Naive thymus-derived CD4-positive, alpha-beta T cell (primary cell): ENCODE results near the gene ACIN1. TPM values are rescaled to one million over a fixed set of nuclear protein-coding genes. Genes with fewer than 3 reads are reported as not detected.

ENCODE experiments used
- ATAC-seq: fragments of 150-1000 bp; cut with Tn5 transposase; 2 replicates; pipeline ENCODE4 v1.10.0; 2021; ENCODE audit warnings: mild to moderate bottlenecking, moderate library complexity
- CTCF ChIA-PET: fragments of 350-600 bp; sonication (Branson Sonifier 250); formaldehyde crosslinking; loops from one replicate; lab custom pipeline; 2021; ENCODE audit warnings: antibody characterized with exemption; lab: Charles Lee
- POLR2A ChIA-PET: fragments of 350-600 bp; sonication (Branson Sonifier 250); formaldehyde crosslinking; loops from one replicate; lab custom pipeline; 2021; ENCODE audit warnings: antibody characterized with exemption, inconsistent platforms; lab: Charles Lee
- DNase-seq, 9 donors: peaks; one replicate each; pipeline versions ENCODE4 v3.0.0 to v3.0.0-alpha.2; 2020 to 2022; ENCODE audit warnings: mixed read lengths in 1 of 9
- H3K27ac ChIP-seq: one replicate; pipeline ENCODE4 v1.7.0; 2013; ENCODE audit warnings: mild to moderate bottlenecking, low read depth, low read length, moderate library complexity
- H3K27me3 ChIP-seq, 2 donors: one replicate each; pipeline ENCODE4 v1.7.0; 2013; ENCODE audit warnings: low read length in 2 of 2, mild to moderate bottlenecking in 2 of 2, moderate library complexity in 2 of 2; ENCODE audit not compliant: control insufficient read depth in 2 of 2, insufficient read depth in 2 of 2
- H3K36me3 ChIP-seq, 3 experiments: 1 replicate in 2 of 3; 2 replicates in 1 of 3; pipeline ENCODE4 v1.7.0; 2013; ENCODE audit warnings: low read length in 3 of 3, mild to moderate bottlenecking in 3 of 3, moderate library complexity in 1 of 3; ENCODE audit not compliant: insufficient read depth in 3 of 3, control insufficient read depth in 2 of 3
- H3K4me1 ChIP-seq, 2 donors: one replicate each; pipeline ENCODE4 v1.7.0; 2013; ENCODE audit warnings: low read length in 2 of 2, mild to moderate bottlenecking in 2 of 2, moderate library complexity in 1 of 2; ENCODE audit not compliant: control insufficient read depth in 2 of 2, insufficient read depth in 2 of 2
- H3K4me3 ChIP-seq: 2 replicates; pipeline ENCODE4 v1.7.0; 2013; ENCODE audit warnings: mild to moderate bottlenecking, low read length
- H3K9me3 ChIP-seq, 3 experiments: 1 replicate in 2 of 3; 2 replicates in 1 of 3; pipeline ENCODE4 v1.7.0; 2013; ENCODE audit warnings: low read length in 3 of 3; ENCODE audit not compliant: control insufficient read depth in 2 of 3
- H3K27ac Mint-ChIP-seq, 9 donors: one replicate each; pipeline ENCODE4 v1.8.0; 2020 to 2022; ENCODE audit warnings: mixed read lengths in 9 of 9, mild to moderate bottlenecking in 8 of 9, moderate library complexity in 5 of 9, inconsistent platforms in 2 of 9
- H3K27me3 Mint-ChIP-seq, 5 donors: one replicate each; pipeline ENCODE4 v1.8.0; 2021 to 2022; ENCODE audit warnings: mixed read lengths in 5 of 5, mild to moderate bottlenecking in 1 of 5
- H3K36me3 Mint-ChIP-seq, 5 donors: one replicate each; pipeline ENCODE4 v1.8.0; 2020 to 2022; ENCODE audit warnings: mixed read lengths in 5 of 5, mild to moderate bottlenecking in 3 of 5, inconsistent platforms in 1 of 5
- H3K4me1 Mint-ChIP-seq, 7 donors: one replicate each; pipeline ENCODE4 v1.8.0; 2020 to 2022; ENCODE audit warnings: mixed read lengths in 7 of 7, mild to moderate bottlenecking in 3 of 7, inconsistent platforms in 1 of 7
- H3K4me3 Mint-ChIP-seq, 10 donors: one replicate each; pipeline ENCODE4 v1.8.0; 2020 to 2022; ENCODE audit warnings: mild to moderate bottlenecking in 10 of 10, mixed read lengths in 10 of 10, moderate library complexity in 6 of 10, inconsistent platforms in 2 of 10
- H3K9me3 Mint-ChIP-seq, 11 donors: one replicate each; pipeline ENCODE4 v1.8.0; 2020 to 2022; ENCODE audit warnings: mixed read lengths in 11 of 11, mild to moderate bottlenecking in 4 of 11, inconsistent platforms in 1 of 11, moderate library complexity in 1 of 11
- intact Hi-C, 2 donors: fragments of 100-400 bp; cut with micrococcal nuclease; formaldehyde crosslinking; loops; one replicate each; pipeline ENCODE4 v1.15.1; 2023
- polyA plus RNA-seq, 2 donors: library from polyadenylated mRNA; unstranded; fragments of 300-500 nt; fragmentation: Illumina TruSeq; gene quantifications; one replicate each; pipeline ENCODE4 v1.2.3, GENCODE V29; 2021
- total RNA-seq, 6 experiments: library from RNA in 5 of 6; stranded (reverse) in 5 of 6; gene quantifications; 1 replicate in 5 of 6; 2 replicates in 1 of 6; pipeline ENCODE4 v1.2.3 and lab custom pipeline; 2021 to 2026

The ACIN1 gene
- total and polyA plus RNA-seq, 7 experiments from 2014 or later, result 8.7 to 360 (median 241) TPM

GRCh38 chr14:23089498-23090253 lies 5.3 kb downstream of the ACIN1 start:
- intact Hi-C loops, result loop anchor here (10.0 kb wide), 3 partner anchors 465 to 1055 kb away; partner anchors contain the start of genes DCAF11 (in 2 of the 2), NRL (in 2 of the 2), EMC9 (in 1 of the 2) and PSME2 (in 1 of the 2)
- Mint-ChIP-seq H3K4me3 (no peak overlapping the region), H3K36me3 (peaks cover 16 to 45% (median 31%) of the 10 kb centered on the region in 5 donors), H3K9me3 (peaks cover 0 to 1% (median 0%) of the 10 kb centered on the region in 11 donors), H3K4me1 (peaks cover 24 to 59% (median 47%) of the 10 kb centered on the region in 7 donors), H3K27me3 (no peaks in the 10 kb centered on the region), H3K27ac (peak overlapping the region in 3 of 9 donors; percentile 18 to 57 (median 23))
- peaks cover 12 to 14% of the 10 kb centered on the region in 2 donors for H3K4me1 ChIP-seq
- DNase-seq, result no peak
- no peak overlapping the region for H3K27ac ChIP-seq
- ATAC-seq, result no peak
- ChIA-PET CTCF (interaction anchor here (1.2 to 1.8 kb wide), 4 partner anchors 8 to 31 kb away, joined by 3 to 5 read pairs (median 4); no protein-coding TSS in a partner anchor), POLR2A (interaction anchor here (0.6 to 3.6 kb wide), 2 partner anchors 13 to 30 kb away, joined by 3 to 20 read pairs; no protein-coding TSS in a partner anchor)
- no peaks in the 10 kb centered on the region for H3K9me3 ChIP-seq
- no peaks in the 10 kb centered on the region for H3K27me3 ChIP-seq
- peaks cover 14 to 71% (median 43%) of the 10 kb centered on the region in 3 experiments for H3K36me3 ChIP-seq
- H3K4me3 ChIP-seq, result no peak overlapping the region

DNA sequence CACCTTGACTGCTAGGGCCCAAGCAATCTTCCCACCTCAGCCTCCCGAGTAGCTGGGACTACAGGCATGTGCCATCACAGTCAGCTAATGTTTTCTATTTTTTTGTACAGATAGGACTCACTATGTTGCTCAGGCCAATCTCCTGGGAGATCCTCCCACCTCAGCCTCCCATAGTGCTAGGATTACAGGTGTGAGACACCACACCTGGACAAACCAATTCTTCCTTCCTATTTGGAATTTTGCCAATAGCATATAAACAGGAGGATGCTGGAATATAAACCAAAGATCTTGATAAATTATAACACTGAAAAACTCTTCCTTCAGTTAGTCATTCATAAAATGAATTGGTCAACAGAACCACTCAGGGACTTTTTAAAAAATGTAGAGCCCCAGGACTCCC lies 8.4 kb downstream of the ACIN1 start:
- no peak for DNase-seq
- Histone ChIP-seq H3K27ac (peak overlapping the region; percentile 2), H3K4me1 (no peaks in the 10 kb centered on the region), H3K9me3 (no peaks in the 10 kb centered on the region), H3K27me3 (no peaks in the 10 kb centered on the region), H3K36me3 (peaks cover 22 to 90% (median 39%) of the 10 kb centered on the region in 3 experiments), H3K4me3 (no peak overlapping the region)
- peaks cover 0 to 1% (median 0%) of the 10 kb centered on the region in 11 donors for H3K9me3 Mint-ChIP-seq
- intact Hi-C loops, result loop anchor here in 1 of 2 donors (1.0 kb wide), 1 partner anchor 8 kb away; no protein-coding TSS in a partner anchor
- H3K4me3 Mint-ChIP-seq, result no peak overlapping the region
- no peaks in the 10 kb centered on the region for H3K27me3 Mint-ChIP-seq
- ATAC-seq, result no peak
- H3K27ac Mint-ChIP-seq, result peak overlapping the region in 4 of 9 donors; percentile 18 to 85 (median 37)
- ChIA-PET POLR2A (interaction anchor here (0.6 to 2.3 kb wide), 4 partner anchors 8 to 46 kb away, joined by 3 to 14 read pairs (median 4); partner anchors contain the start of genes ACIN1 and C14orf119), CTCF (interaction anchor here (0.8 to 2.9 kb wide), 6 partner anchors 8 to 91 kb away, joined by 3 to 11 read pairs (median 4); partner anchors contain the start of genes ACIN1 and C14orf119)
- H3K4me1 Mint-ChIP-seq, result peaks cover 11 to 47% (median 43%) of the 10 kb centered on the region in 7 donors
- peaks cover 12 to 37% (median 27%) of the 10 kb centered on the region in 5 donors for H3K36me3 Mint-ChIP-seq

DNA sequence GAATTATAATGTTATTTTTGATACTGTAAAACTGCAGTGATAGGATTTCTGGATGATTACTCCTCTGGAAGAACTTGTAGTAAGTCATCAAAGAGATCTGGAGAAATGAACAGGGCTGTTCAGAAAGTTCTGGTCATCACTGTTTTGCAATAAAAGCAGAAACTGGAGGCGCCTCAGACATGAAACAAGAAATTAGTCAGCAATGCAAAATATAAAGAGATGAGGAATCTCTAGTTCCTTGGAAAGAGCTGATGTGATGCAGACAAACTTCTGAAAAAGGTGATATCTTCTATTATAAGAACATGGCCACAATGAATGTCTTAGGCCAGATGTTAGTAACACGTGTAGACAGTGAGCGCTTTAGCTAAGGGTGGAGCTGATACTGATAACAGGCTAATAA lies 9.5 kb downstream of the ACIN1 start:
- Histone ChIP-seq H3K4me1 (no peaks in the 10 kb centered on the region), H3K9me3 (no peaks in the 10 kb centered on the region), H3K27ac (no peak overlapping the region), H3K27me3 (no peaks in the 10 kb centered on the region), H3K36me3 (peaks cover 30 to 98% (median 44%) of the 10 kb centered on the region in 3 experiments), H3K4me3 (no peak overlapping the region)
- intact Hi-C loops, result no loop called here
- no peak for DNase-seq
- Mint-ChIP-seq H3K9me3 (peaks cover 0 to 1% (median 0%) of the 10 kb centered on the region in 11 donors), H3K27ac (peak overlapping the region in 2 of 9 donors; percentile 8 to 57), H3K4me3 (no peak overlapping the region), H3K36me3 (peaks cover 16 to 42% (median 29%) of the 10 kb centered on the region in 5 donors), H3K27me3 (no peaks in the 10 kb centered on the region), H3K4me1 (peaks cover 14 to 48% (median 41%) of the 10 kb centered on the region in 7 donors)
- POLR2A ChIA-PET, result interaction anchor here (1.5 to 2.3 kb wide), 2 partner anchors 9 kb away, joined by 4 to 14 read pairs; partner anchors contain the start of genes ACIN1 and C14orf119
- no peak for ATAC-seq
- CTCF ChIA-PET, result interaction anchor here (0.8 to 2.9 kb wide), 6 partner anchors 9 to 90 kb away, joined by 3 to 11 read pairs (median 4); partner anchors contain the start of genes ACIN1 and C14orf119

DNA sequence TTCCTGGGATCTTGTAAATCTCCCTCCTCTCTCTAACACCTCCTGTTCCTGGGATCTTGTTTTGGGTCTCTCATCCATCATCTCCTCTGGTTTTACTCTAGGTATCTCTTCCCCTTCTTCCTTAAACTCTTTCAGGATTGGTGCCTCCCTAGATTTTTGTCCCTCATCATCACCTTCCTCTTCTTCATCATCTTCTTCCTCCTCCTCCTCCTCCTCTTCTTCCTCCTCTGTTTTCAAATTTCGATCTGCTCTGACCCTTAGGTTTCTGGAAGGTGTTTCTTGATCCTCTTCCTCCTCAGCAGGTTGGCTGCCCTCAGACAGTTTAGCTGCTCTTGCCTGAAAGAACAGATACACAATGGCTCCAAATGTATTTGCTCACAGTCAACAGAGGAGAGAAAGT lies 14.5 kb downstream of the ACIN1 start:
- intact Hi-C loops, result no loop called here
- Mint-ChIP-seq H3K4me1 (peaks cover 5 to 21% (median 11%) of the 10 kb centered on the region in 7 donors), H3K27me3 (no peaks in the 10 kb centered on the region), H3K9me3 (no peaks in the 10 kb centered on the region), H3K27ac (peak overlapping the region in 7 of 9 donors; percentile 6 to 78 (median 45)), H3K36me3 (peaks cover 13 to 40% (median 20%) of the 10 kb centered on the region in 5 donors), H3K4me3 (no peak overlapping the region)
- Histone ChIP-seq H3K4me1 (no peaks in the 10 kb centered on the region), H3K27me3 (no peaks in the 10 kb centered on the region), H3K27ac (no peak overlapping the region), H3K36me3 (peaks cover 49 to 99% (median 51%) of the 10 kb centered on the region in 3 experiments), H3K4me3 (no peak overlapping the region), H3K9me3 (no peaks in the 10 kb centered on the region)
- ChIA-PET POLR2A (interaction anchor here (0.7 to 3.9 kb wide), 4 partner anchors 9 to 88 kb away, joined by 3 to 19 read pairs (median 8); partner anchors contain the start of genes ACIN1 and C14orf119), CTCF (interaction anchor here (0.6 to 1.2 kb wide), 2 partner anchors 40 to 50 kb away, joined by 4 read pairs; no protein-coding TSS in a partner anchor)
- DNase-seq (no peak), ATAC-seq (no peak)

DNA sequence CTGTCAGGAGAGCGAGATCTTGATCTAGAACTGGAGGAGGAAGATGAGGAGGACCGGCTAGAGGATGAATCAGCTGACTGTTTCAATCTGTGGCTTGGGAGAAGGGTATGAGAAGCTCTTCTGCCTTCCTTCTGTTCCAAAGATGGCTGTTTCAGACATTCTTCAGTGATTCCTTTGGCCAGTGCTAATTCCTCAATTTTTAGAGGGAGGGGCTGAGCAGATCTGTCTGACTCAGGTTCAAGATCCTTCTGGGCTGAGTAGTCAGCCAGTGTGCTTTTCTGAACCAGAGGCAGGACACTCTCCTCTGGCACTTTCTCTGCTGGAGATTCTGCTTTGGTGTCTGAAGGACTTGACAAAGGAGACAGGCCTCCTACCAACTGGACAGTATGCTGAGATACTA lies 15.2 kb downstream of the ACIN1 start:
- Mint-ChIP-seq H3K36me3 (peaks cover 13 to 38% (median 19%) of the 10 kb centered on the region in 5 donors), H3K4me3 (no peak overlapping the region), H3K9me3 (no peaks in the 10 kb centered on the region), H3K27me3 (no peaks in the 10 kb centered on the region), H3K27ac (peak overlapping the region in 6 of 9 donors; percentile 17 to 88 (median 66)), H3K4me1 (peaks cover 5 to 20% (median 8%) of the 10 kb centered on the region in 7 donors)
- no peak for DNase-seq
- no peaks in the 10 kb centered on the region for H3K4me1 ChIP-seq
- H3K9me3 ChIP-seq, result no peaks in the 10 kb centered on the region
- CTCF ChIA-PET, result interaction anchor here (0.7 kb wide), 1 partner anchor 37 kb away, joined by 3 read pairs; no protein-coding TSS in a partner anchor
- POLR2A ChIA-PET, result interaction anchor here (3.9 kb wide), 1 partner anchor 15 kb away, joined by 19 read pairs; the partner anchor contains the start of genes ACIN1 and C14orf119
- H3K27me3 ChIP-seq, result no peaks in the 10 kb centered on the region
- no peak for ATAC-seq
- peaks cover 51 to 99% (median 53%) of the 10 kb centered on the region in 3 experiments for H3K36me3 ChIP-seq
- no peak overlapping the region for H3K27ac ChIP-seq
- no peak overlapping the region for H3K4me3 ChIP-seq
- intact Hi-C loops, result no loop called here

- H3K9me3 ChIP-seq, result no peaks in the 10 kb centered on the region
- ChIA-PET CTCF (interaction anchor here (0.6 to 3.0 kb wide), 4 partner anchors 10 to 302 kb away, joined by 3 to 32 read pairs (median 14); partner anchors contain the start of gene SLC7A8), POLR2A (interaction anchor here (1.0 to 4.1 kb wide), 3 partner anchors 13 to 84 kb away, joined by 3 to 25 read pairs (median 20); partner anchors contain the start of genes ACIN1 and C14orf119)
- peaks cover 51 to 98% (median 55%) of the 10 kb centered on the region in 3 experiments for H3K36me3 ChIP-seq
- Mint-ChIP-seq H3K4me1 (peaks cover 3 to 20% (median 5%) of the 10 kb centered on the region in 7 donors), H3K9me3 (no peaks in the 10 kb centered on the region), H3K4me3 (no peak overlapping the region), H3K27me3 (no peaks in the 10 kb centered on the region), H3K27ac (peak overlapping the region in 4 of 9 donors; percentile 17 to 75 (median 64)), H3K36me3 (peaks cover 13 to 35% (median 21%) of the 10 kb centered on the region in 5 donors)
- H3K4me3 ChIP-seq, result no peak overlapping the region
- DNase-seq (no peak), ATAC-seq (peak; percentile 92)
- H3K27ac ChIP-seq, result no peak overlapping the region
- no peaks in the 10 kb centered on the region for H3K27me3 ChIP-seq
- no peaks in the 10 kb centered on the region for H3K4me1 ChIP-seq
- intact Hi-C loops, result no loop called here
Measured at GRCh38 chr14:23078692-23079116, 16.2 kb downstream of the ACIN1 start.
